HUES6 (cell line): ENCODE results near the gene AFAP1.

ENCODE experiments used
- H3K27ac ChIP-seq: 2 replicates; pipeline ENCODE4 v1.7.0; 2013; ENCODE audit warnings: low read depth, mild to moderate bottlenecking, low read length, inconsistent platforms
- H3K27me3 ChIP-seq: 2 replicates; pipeline ENCODE4 v1.6.1; 2013; ENCODE audit warnings: low read length; ENCODE audit not compliant: control insufficient read depth, insufficient read depth
- H3K36me3 ChIP-seq: 2 replicates; pipeline ENCODE4 v1.6.1; 2013; ENCODE audit warnings: low read length; ENCODE audit not compliant: control insufficient read depth, insufficient read depth
- H3K4me1 ChIP-seq: 2 replicates; pipeline ENCODE4 v1.6.1; 2013; ENCODE audit warnings: low read length; ENCODE audit not compliant: control insufficient read depth, insufficient read depth
- H3K4me3 ChIP-seq: 2 replicates; pipeline ENCODE4 v1.5.1; 2013; ENCODE audit warnings: low read depth, low read length
- H3K9ac ChIP-seq: one replicate; pipeline ENCODE4 v1.6.1; 2013; ENCODE audit warnings: mild to moderate bottlenecking, low read length
- H3K9me3 ChIP-seq: 2 replicates; pipeline ENCODE4 v1.6.1; 2013; ENCODE audit warnings: low read depth, low read length; ENCODE audit not compliant: control insufficient read depth, insufficient read depth

AFAP1 gene

GRCh38 chr4:7756561-7757355 lies 182.9 kb downstream of the AFAP1 start:
- H3K36me3 ChIP-seq = peaks cover 10% of the 10 kb centered on the region; the same call in 1 of the 2 replicates
- H3K4me1 ChIP-seq = peaks cover 3% of the 10 kb centered on the region; the same call in 1 of the 2 replicates
- no peaks in the 10 kb centered on the region for H3K27me3 ChIP-seq
- no peak overlapping the region for H3K4me3 ChIP-seq
- H3K9ac ChIP-seq = no peak overlapping the region
- H3K27ac ChIP-seq = no peak overlapping the region
- H3K9me3 ChIP-seq = no peaks in the 10 kb centered on the region; the same call in 1 of the 2 replicates

GRCh38 chr4:7756071-7756470 lies 183.6 kb downstream of the AFAP1 start:
- H3K4me3 ChIP-seq = no peak overlapping the region

GRCh38 chr4:7755561-7755960 lies 184.1 kb downstream of the AFAP1 start:
- H3K4me1 ChIP-seq = peaks cover 3% of the 10 kb centered on the region; the same call in 1 of the 2 replicates
- H3K4me3 ChIP-seq = no peak overlapping the region
- no peak overlapping the region for H3K9ac ChIP-seq
- no peaks in the 10 kb centered on the region for H3K36me3 ChIP-seq
- H3K9me3 ChIP-seq = no peaks in the 10 kb centered on the region; the same call in 1 of the 2 replicates
- no peaks in the 10 kb centered on the region for H3K27me3 ChIP-seq
- no peak overlapping the region for H3K27ac ChIP-seq

More at GRCh38 chr4:7756071-7756470, 183.6 kb downstream of the AFAP1 start:
- Histone ChIP-seq H3K9me3 (no peaks in the 10 kb centered on the region; the same call in 1 of the 2 replicates), H3K9ac (no peak overlapping the region), H3K27ac (no peak overlapping the region), H3K27me3 (no peaks in the 10 kb centered on the region), H3K4me1 (peaks cover 3% of the 10 kb centered on the region; the same call in 1 of the 2 replicates), H3K36me3 (peaks cover 5% of the 10 kb centered on the region; the same call in 1 of the 2 replicates)

GRCh38 chr4:7754565-7755262 lies 184.9 kb downstream of the AFAP1 start:
- no peak overlapping the region for H3K27ac ChIP-seq
- H3K9ac ChIP-seq = no peak overlapping the region
- H3K4me3 ChIP-seq = no peak overlapping the region
- peaks cover 3% of the 10 kb centered on the region; the same call in 1 of the 2 replicates for H3K4me1 ChIP-seq
- no peaks in the 10 kb centered on the region for H3K36me3 ChIP-seq
- no peaks in the 10 kb centered on the region for H3K27me3 ChIP-seq
- no peaks in the 10 kb centered on the region; the same call in 1 of the 2 replicates for H3K9me3 ChIP-seq

GRCh38 chr4:7753931-7754465 lies 185.7 kb downstream of the AFAP1 start:
- H3K4me1 ChIP-seq = peaks cover 3% of the 10 kb centered on the region; the same call in 1 of the 2 replicates
- no peak overlapping the region for H3K27ac ChIP-seq
- no peaks in the 10 kb centered on the region for H3K36me3 ChIP-seq
- H3K4me3 ChIP-seq = no peak overlapping the region
- no peaks in the 10 kb centered on the region for H3K27me3 ChIP-seq
- H3K9me3 ChIP-seq = no peaks in the 10 kb centered on the region; the same call in 1 of the 2 replicates
- no peak overlapping the region for H3K9ac ChIP-seq

GRCh38 chr4:7753271-7753670 lies 186.4 kb downstream of the AFAP1 start:
- no peaks in the 10 kb centered on the region; the same call in 1 of the 2 replicates for H3K9me3 ChIP-seq
- no peak overlapping the region for H3K4me3 ChIP-seq
- no peaks in the 10 kb centered on the region for H3K36me3 ChIP-seq
- H3K9ac ChIP-seq = no peak overlapping the region
- H3K4me1 ChIP-seq = peaks cover 3% of the 10 kb centered on the region; the same call in 1 of the 2 replicates
- no peak overlapping the region for H3K27ac ChIP-seq
- H3K27me3 ChIP-seq = no peaks in the 10 kb centered on the region

GRCh38 chr4:7752649-7753048 lies 187.0 kb downstream of the AFAP1 start:
- Histone ChIP-seq H3K4me1 (peaks cover under 1% of the 10 kb centered on the region; the same call in 1 of the 2 replicates), H3K27me3 (no peaks in the 10 kb centered on the region), H3K4me3 (no peak overlapping the region), H3K9me3 (no peaks in the 10 kb centered on the region; the same call in 1 of the 2 replicates), H3K27ac (no peak overlapping the region), H3K9ac (no peak overlapping the region), H3K36me3 (no peaks in the 10 kb centered on the region)

GRCh38 chr4:7750972-7751371 lies 188.7 kb downstream of the AFAP1 start:
- Histone ChIP-seq H3K4me1 (no peaks in the 10 kb centered on the region), H3K9ac (no peak overlapping the region), H3K27ac (no peak overlapping the region), H3K36me3 (no peaks in the 10 kb centered on the region), H3K4me3 (no peak overlapping the region), H3K9me3 (no peaks in the 10 kb centered on the region; the same call in 1 of the 2 replicates), H3K27me3 (no peaks in the 10 kb centered on the region)

- no peak overlapping the region for H3K4me3 ChIP-seq
- H3K27me3 ChIP-seq = no peaks in the 10 kb centered on the region
- H3K27ac ChIP-seq = no peak overlapping the region
Measured at GRCh38 chr4:7750523-7750922, 189.1 kb downstream of the AFAP1 start.

GRCh38 chr4:7747566-7747965 lies 192.1 kb downstream of the AFAP1 start:
- Histone ChIP-seq H3K27me3 (no peaks in the 10 kb centered on the region), H3K36me3 (no peaks in the 10 kb centered on the region), H3K9me3 (no peaks in the 10 kb centered on the region; the same call in 1 of the 2 replicates), H3K4me1 (no peaks in the 10 kb centered on the region), H3K9ac (no peak overlapping the region), H3K4me3 (no peak overlapping the region), H3K27ac (no peak overlapping the region)

More at GRCh38 chr4:7750523-7750922, 189.1 kb downstream of the AFAP1 start:
- H3K9me3 ChIP-seq = no peaks in the 10 kb centered on the region; the same call in 1 of the 2 replicates
- no peaks in the 10 kb centered on the region for H3K4me1 ChIP-seq
- no peak overlapping the region for H3K9ac ChIP-seq
- H3K36me3 ChIP-seq = no peaks in the 10 kb centered on the region
